SK-N-SH (cell line): ENCODE results near the gene WDR83. TPM values are rescaled to one million over a fixed set of nuclear protein-coding genes. Genes with fewer than 3 reads are reported as not detected.

ENCODE experiments used
- CTCF ChIA-PET: fragments of 300-600, 350-600 bp; formaldehyde crosslinking; extraction: SDS; loops from one replicate; lab custom pipeline; 2021; lab: Yijun Ruan, JAX
- POLR2A ChIA-PET: fragments of 350-600 bp; sonication (Branson Sonifier 250); formaldehyde crosslinking; extraction: SDS; loops from one replicate; lab custom pipeline; 2020; ENCODE audit warnings: antibody characterized with exemption, inconsistent platforms; lab: Yijun Ruan, JAX
- DNase-seq: peaks from one replicate; pipeline ENCODE4 v3.0.0; 2012
- H2AFZ ChIP-seq: fragments of 200-600 bp; sonication (generic); 2 replicates; pipeline ENCODE4 v1.8.1; 2016; ENCODE audit warnings: antibody characterized with exemption, mild to moderate bottlenecking, low read depth
- H3F3A ChIP-seq: fragments of 200-600 bp; sonication (generic); replicated peaks from 2 replicates; pipeline ENCODE3; 2016; ENCODE audit warnings: antibody characterized with exemption, mild to moderate bottlenecking; ENCODE audit not compliant: insufficient read depth
- H3K27ac ChIP-seq, 2 experiments: fragments of 200-500 bp in 1 of 2; fragments of 200-600 bp in 1 of 2; sonication (Bioruptor generic) in 1 of 2; sonication (generic), shearing (Covaris generic) in 1 of 2; 2 replicates each; pipeline versions ENCODE4 v1.5.1 to v1.6.1; 2014 to 2016; ENCODE audit warnings: low read depth in 2 of 2, inconsistent platforms in 1 of 2, low read length in 1 of 2, mild to moderate bottlenecking in 1 of 2, mixed read lengths in 1 of 2
- H3K27me3 ChIP-seq: fragments of 200-600 bp; sonication (generic), shearing (Covaris generic); 2 replicates; pipeline ENCODE4 v1.6.1; 2016; ENCODE audit warnings: mixed run types; ENCODE audit not compliant: insufficient read depth
- H3K36me3 ChIP-seq, 2 experiments: fragments of 200-500 bp in 1 of 2; fragments of 200-600 bp in 1 of 2; sonication (Bioruptor generic) in 1 of 2; sonication (generic) in 1 of 2; replicated peaks in 1 of 2; 2 replicates each; pipeline versions ENCODE3 to v1.5.1; 2014 to 2016; ENCODE audit warnings: low read length in 1 of 2, mild to moderate bottlenecking in 1 of 2; ENCODE audit not compliant: insufficient read depth in 2 of 2, control insufficient read depth in 1 of 2
- H3K4me1 ChIP-seq, 2 experiments: fragments of 200-500 bp in 1 of 2; fragments of 200-600 bp in 1 of 2; sonication (Bioruptor generic) in 1 of 2; sonication (generic), shearing (Covaris generic) in 1 of 2; 2 replicates each; pipeline versions ENCODE4 v1.5.1 to v1.6.1; 2014 to 2016; ENCODE audit warnings: low read depth in 1 of 2, low read length in 1 of 2, mixed run types in 1 of 2; ENCODE audit not compliant: insufficient read depth in 2 of 2, control insufficient read depth in 1 of 2
- H3K4me2 ChIP-seq: fragments of 200-600 bp; sonication (generic), shearing (Covaris generic); 2 replicates; pipeline ENCODE4 v1.6.1; 2017; ENCODE audit warnings: mixed run types
- H3K4me3 ChIP-seq, 2 experiments: fragments of 200-500 bp in 1 of 2; fragments of 200-600 bp in 1 of 2; sonication (Bioruptor generic) in 1 of 2; sonication (generic), shearing (Covaris generic) in 1 of 2; 2 replicates each; pipeline versions ENCODE4 v1.5.1 to v1.8.1; 2014 to 2016; ENCODE audit warnings: low read depth in 2 of 2, inconsistent platforms in 1 of 2, low read length in 1 of 2, mild to moderate bottlenecking in 1 of 2, mixed read lengths in 1 of 2, moderate library complexity in 1 of 2
- H3K79me2 ChIP-seq: fragments of 200-600 bp; sonication (generic); 2 replicates; pipeline ENCODE4 v1.8.1; 2017; ENCODE audit warnings: mild to moderate bottlenecking; ENCODE audit not compliant: insufficient read depth
- H3K9ac ChIP-seq: fragments of 200-600 bp; sonication (generic); 2 replicates; pipeline ENCODE4 v1.6.1; 2017; ENCODE audit warnings: mixed run types
- H3K9me2 ChIP-seq: fragments of 200-600 bp; sonication (generic); 2 replicates; pipeline ENCODE4 v1.6.1; 2017; ENCODE audit warnings: mixed run types
- H3K9me3 ChIP-seq: fragments of 200-600 bp; sonication (generic); 2 replicates; pipeline ENCODE4 v1.6.1; 2017; ENCODE audit warnings: mixed run types, mild to moderate bottlenecking, moderate library complexity
- H4K20me1 ChIP-seq: fragments of 200-600 bp; sonication (generic); 2 replicates; pipeline ENCODE4 v1.6.1; 2017; ENCODE audit warnings: mild to moderate bottlenecking, mixed run types; ENCODE audit not compliant: insufficient read depth
- CTCF ChIP-seq: fragments of 200-600 bp; sonication (generic); IDR thresholded peaks from 2 replicates; pipeline ENCODE4 v1.6.1; 2017; ENCODE audit warnings: antibody characterized with exemption, mild to moderate bottlenecking, moderate library complexity
- EZH2phosphoT487 ChIP-seq: fragments of 200-600 bp; sonication (generic); IDR thresholded peaks from 2 replicates; pipeline ENCODE4 v1.6.1; 2017; ENCODE audit warnings: low read depth, mixed run types, mild to moderate bottlenecking, antibody characterized with exemption, moderate library complexity, borderline replicate concordance
- FOSL2 ChIP-seq: IDR thresholded peaks from 2 replicates; pipeline ENCODE4 v1.4.0; 2012; ENCODE audit warnings: low read depth, mild to moderate bottlenecking, moderate library complexity, borderline replicate concordance
- FOXJ3 ChIP-seq: sonication (generic); formaldehyde crosslinking; IDR thresholded peaks from 2 replicates; pipeline ENCODE4 v1.5.1; 2020; ENCODE audit warnings: mild to moderate bottlenecking, missing genetic modification reagents
- GABPA ChIP-seq: IDR thresholded peaks from 2 replicates; pipeline ENCODE4 v1.4.0; 2012; ENCODE audit warnings: low read depth, mild to moderate bottlenecking
- JUND ChIP-seq: IDR thresholded peaks from 2 replicates; pipeline ENCODE4 v1.4.0; 2012
- MAX ChIP-seq: IDR thresholded peaks from 2 replicates; pipeline ENCODE4 v1.4.0; 2012; ENCODE audit warnings: low read depth
- MXI1 ChIP-seq: IDR thresholded peaks from 2 replicates; pipeline ENCODE4 v1.6.1; 2012; ENCODE audit warnings: mild to moderate bottlenecking, low read depth, low read length, improper control_type of control experiment
- NFIC ChIP-seq: IDR thresholded peaks from 2 replicates; pipeline ENCODE4 v1.4.0; 2012; ENCODE audit warnings: borderline replicate concordance
- NRF1 ChIP-seq: IDR thresholded peaks from 2 replicates; pipeline ENCODE4 v1.6.1; 2012; ENCODE audit warnings: low read depth, mild to moderate bottlenecking, low read length
- REST ChIP-seq: IDR thresholded peaks from 2 replicates; pipeline ENCODE4 v1.6.1; 2012; ENCODE audit warnings: mild to moderate bottlenecking, low read depth, low read length, moderate library complexity
- RFX5 ChIP-seq: IDR thresholded peaks from 2 replicates; pipeline ENCODE4 v1.6.1; 2012; ENCODE audit warnings: mild to moderate bottlenecking, improper control_type of control experiment, low read length
- SIN3A ChIP-seq: IDR thresholded peaks from 2 replicates; pipeline ENCODE4 v1.6.1; 2012; ENCODE audit warnings: low read depth, mild to moderate bottlenecking, low read length, moderate library complexity, borderline replicate concordance
- SMC3 ChIP-seq: IDR thresholded peaks from 2 replicates; pipeline ENCODE4 v1.6.1; 2012; ENCODE audit warnings: low read depth, low read length, improper control_type of control experiment
- TAF1 ChIP-seq: IDR thresholded peaks from 2 replicates; pipeline ENCODE4 v1.6.1; 2012; ENCODE audit warnings: low read depth, mild to moderate bottlenecking, low read length, moderate library complexity, borderline replicate concordance
- TCF12 ChIP-seq: IDR thresholded peaks from 2 replicates; pipeline ENCODE4 v1.4.0; 2012
- TEAD4 ChIP-seq: IDR thresholded peaks from 2 replicates; pipeline ENCODE4 v1.4.0; 2012; ENCODE audit warnings: mild to moderate bottlenecking, borderline replicate concordance; ENCODE audit not compliant: insufficient read depth
- USF2 ChIP-seq: fragments of 150-350 bp; IDR thresholded peaks from 2 replicates; pipeline ENCODE4 v1.6.1; 2017; ENCODE audit warnings: antibody characterized with exemption, low read length, low read depth, borderline replicate concordance
- ZBTB33 ChIP-seq: IDR thresholded peaks from 2 replicates; pipeline ENCODE4 v1.4.0; 2012; ENCODE audit warnings: low read depth, borderline replicate concordance
- WGBS: methylation state at CpG from one replicate; pipeline ENCODE4 v1.1.6; 2017; ENCODE audit warnings: low lambda C conversion rate; 5-methylcytosine and 5-hydroxymethylcytosine counted together
- polyA plus RNA-seq, 3 experiments: library from polyadenylated mRNA; depleted of rRNA; stranded (reverse); fragments of >200 nt; gene quantifications; 2 replicates each; pipeline ENCODE4 v1.2.3, GENCODE V29; 2012

The WDR83 gene
- polyA plus RNA-seq, 1 of the 3 experiments (the other 2 are of a cell fraction): 18.2 TPM

- peak; percentile 88 for DNase-seq
- Histone ChIP-seq H3K27ac (no peak overlapping the region), H3F3A (no peaks in the 10 kb centered on the region), H3K4me2 (no peak overlapping the region; the same call in 1 of the 2 replicates), H3K79me2 (no peaks in the 10 kb centered on the region), H2AFZ (no peak overlapping the region), H3K9ac (no peak overlapping the region), H3K27me3 (no peaks in the 10 kb centered on the region), H3K4me3 (peak overlapping the region in 1 of 2 experiments; percentile 35; a peak in 3 of 4 replicates), H3K9me2 (no peaks in the 10 kb centered on the region), H3K9me3 (no peaks in the 10 kb centered on the region), H4K20me1 (no peaks in the 10 kb centered on the region), H3K36me3 (no peaks in the 10 kb centered on the region), H3K4me1 (peaks cover 0 to 8% of the 10 kb centered on the region in 2 experiments; a peak in 1 of 4 replicates)
- POLR2A ChIA-PET: no interaction called here
- CTCF ChIA-PET: no interaction called here
- TF ChIP-seq EZH2phosphoT487 (no peak), REST (no peak), CTCF (no peak), USF2 (no peak), TAF1 (no peak), NFIC (no peak), ZBTB33 (no peak), FOSL2 (no peak), RFX5 (no peak), TCF12 (no peak), NRF1 (no peak), MXI1 (no peak), TEAD4 (no peak), JUND (no peak), GABPA (no peak), FOXJ3 (CRISPR knock-in tag) (no peak), SIN3A (no peak), MAX (no peak), SMC3 (no peak)
- WGBS: 36% methylated on average over 26 of the region's 31 CpGs
Observed at GRCh38 chr19:12647490-12648071, 19.0 kb upstream of the WDR83 start.
